IPS-NIHi7 (cell line): Measurements from ENCODE around the gene TBL1XR1.
"Not testable (repeated sequence)": the region's sequence is repeated elsewhere in the genome, so short reads cannot be mapped to it uniquely, and the experiment has no call there.

Experiments used
- DNase-seq: peaks from one replicate; pipeline ENCODE4 v3.0.0; 2012; ENCODE audit warnings: mixed read lengths; ENCODE audit errors: extremely low spot score

The TBL1XR1 gene

GRCh38 chr3:177208223-177208622, 10.9 kb upstream of the TBL1XR1 start:
- no peak for DNase-seq

- DNase-seq, result no peak
Observed at GRCh38 chr3:177206936-177207335, 9.7 kb upstream of the TBL1XR1 start.

GRCh38 chr3:177203689-177204395, 6.6 kb upstream of the TBL1XR1 start:
- no peak for DNase-seq

GRCh38 chr3:177203016-177203415, 5.7 kb upstream of the TBL1XR1 start:
- not testable (repeated sequence) for DNase-seq

GRCh38 chr3:177201700-177202397, 4.6 kb upstream of the TBL1XR1 start:
- no peak for DNase-seq

- DNase-seq, result no peak
Observed at GRCh38 chr3:177199206-177199760, 2.0 kb upstream of the TBL1XR1 start.

- no peak for DNase-seq
Observed at GRCh38 chr3:177197727-177198460, 612 bp upstream of the TBL1XR1 start.

GRCh38 chr3:177196456-177197040, 734 bp downstream of the TBL1XR1 start:
- peak; percentile 52 for DNase-seq

- DNase-seq, result no peak
Observed at GRCh38 chr3:177196008-177196455, 1.2 kb downstream of the TBL1XR1 start.

- DNase-seq, result no peak
Observed at GRCh38 chr3:177195242-177195991, 1.9 kb downstream of the TBL1XR1 start.

GRCh38 chr3:177194299-177194698, 3.0 kb downstream of the TBL1XR1 start:
- DNase-seq, result no peak

- no peak for DNase-seq
Observed at GRCh38 chr3:177193688-177194268, 3.5 kb downstream of the TBL1XR1 start.

- not testable (repeated sequence) for DNase-seq
Observed at GRCh38 chr3:177193275-177193674, 4.0 kb downstream of the TBL1XR1 start.

- DNase-seq, result no peak
Observed at GRCh38 chr3:177190756-177191681, 6.3 kb downstream of the TBL1XR1 start.

- not testable (repeated sequence) for DNase-seq
Observed at GRCh38 chr3:177190184-177190583, 7.1 kb downstream of the TBL1XR1 start.

GRCh38 chr3:177188325-177188724, 9.0 kb downstream of the TBL1XR1 start:
- DNase-seq, result not testable (repeated sequence)

- no peak for DNase-seq
Observed at GRCh38 chr3:177186306-177186705, 11.0 kb downstream of the TBL1XR1 start.

GRCh38 chr3:177185035-177185574, 12.2 kb downstream of the TBL1XR1 start:
- DNase-seq, result no peak

- DNase-seq, result not testable (repeated sequence)
Observed at GRCh38 chr3:177184602-177185001, 12.7 kb downstream of the TBL1XR1 start.
